ENCODE data around the gene PAK5. TPM values are rescaled to one million over a fixed set of nuclear protein-coding genes. Genes with fewer than 3 reads are reported as not detected.

PAK5 gene
- total RNA-seq, 1 experiment from 2014 or later = not detected

GRCh38 chr20:9535449-9535848 is 303.4 kb downstream of the PAK5 start:
- H3K36me3 ChIP-seq (ENCODE audit: insufficient read depth, low read length) = no peaks in the 10 kb centered on the region
- H4K20me1 ChIP-seq (ENCODE audit: insufficient read depth, low read depth, low read length) = no peaks in the 10 kb centered on the region
- no peaks in the 10 kb centered on the region for H3K9me2 ChIP-seq (replicated peaks; ENCODE audit: insufficient read depth, low read length)
- H2AFZ ChIP-seq (ENCODE audit: low read length) = no peak overlapping the region
- no peaks in the 10 kb centered on the region for H3K4me1 ChIP-seq (ENCODE audit: low read length)
- no peak for DNase-seq
- no peak overlapping the region for H3K4me2 ChIP-seq (ENCODE audit: low read depth, low read length, poor library complexity, severe bottlenecking)
- no peaks in the 10 kb centered on the region for H3K79me2 ChIP-seq (ENCODE audit: low read length)
- H3K27me3 ChIP-seq (ENCODE audit: low read length) = no peaks in the 10 kb centered on the region
- H3K9ac ChIP-seq (ENCODE audit: low read length) = no peak overlapping the region
- H3K4me3 ChIP-seq (ENCODE audit: low read length) = no peak overlapping the region
- no peaks in the 10 kb centered on the region for H3K9me3 ChIP-seq (ENCODE audit: low read length)
- no peak overlapping the region for H3K27ac ChIP-seq (ENCODE audit: low read length)

GRCh38 chr20:9534025-9534424 is 304.9 kb downstream of the PAK5 start:
- Histone ChIP-seq H2AFZ (ENCODE audit: low read length) (no peak overlapping the region), H4K20me1 (ENCODE audit: insufficient read depth, low read depth, low read length) (no peaks in the 10 kb centered on the region)
- no peak for DNase-seq

GRCh38 chr20:9532069-9532838 is 306.6 kb downstream of the PAK5 start:
- Histone ChIP-seq H3K36me3 (ENCODE audit: insufficient read depth, low read length) (no peaks in the 10 kb centered on the region), H3K9me2 (replicated peaks; ENCODE audit: insufficient read depth, low read length) (no peaks in the 10 kb centered on the region), H3K27ac (ENCODE audit: low read length) (no peak overlapping the region), H3K9ac (ENCODE audit: low read length) (no peak overlapping the region), H3K4me3 (ENCODE audit: low read length) (no peak overlapping the region), H3K4me1 (ENCODE audit: low read length) (no peaks in the 10 kb centered on the region), H4K20me1 (ENCODE audit: insufficient read depth, low read depth, low read length) (no peaks in the 10 kb centered on the region), H3K4me2 (ENCODE audit: low read depth, low read length, poor library complexity, severe bottlenecking) (no peak overlapping the region), H3K27me3 (ENCODE audit: low read length) (no peaks in the 10 kb centered on the region), H3K79me2 (ENCODE audit: low read length) (no peaks in the 10 kb centered on the region), H3K9me3 (ENCODE audit: low read length) (no peaks in the 10 kb centered on the region), H2AFZ (ENCODE audit: low read length) (no peak overlapping the region)
- DNase-seq = no peak

More at GRCh38 chr20:9534025-9534424, 304.9 kb downstream of the PAK5 start:
- H3K9me2 ChIP-seq (replicated peaks; ENCODE audit: insufficient read depth, low read length) = no peaks in the 10 kb centered on the region
- H3K27me3 ChIP-seq (ENCODE audit: low read length) = no peaks in the 10 kb centered on the region
- no peak overlapping the region for H3K4me2 ChIP-seq (ENCODE audit: low read depth, low read length, poor library complexity, severe bottlenecking)
- no peak overlapping the region for H3K27ac ChIP-seq (ENCODE audit: low read length)
- no peak overlapping the region for H3K4me3 ChIP-seq (ENCODE audit: low read length)
- H3K79me2 ChIP-seq (ENCODE audit: low read length) = no peaks in the 10 kb centered on the region
- H3K4me1 ChIP-seq (ENCODE audit: low read length) = no peaks in the 10 kb centered on the region
- H3K9me3 ChIP-seq (ENCODE audit: low read length) = no peaks in the 10 kb centered on the region
- H3K9ac ChIP-seq (ENCODE audit: low read length) = no peak overlapping the region
- no peaks in the 10 kb centered on the region for H3K36me3 ChIP-seq (ENCODE audit: insufficient read depth, low read length)

- Histone ChIP-seq H4K20me1 (ENCODE audit: insufficient read depth, low read depth, low read length) (no peaks in the 10 kb centered on the region), H3K9me3 (ENCODE audit: low read length) (no peaks in the 10 kb centered on the region), H3K36me3 (ENCODE audit: insufficient read depth, low read length) (no peaks in the 10 kb centered on the region), H3K27ac (ENCODE audit: low read length) (no peak overlapping the region), H3K9ac (ENCODE audit: low read length) (no peak overlapping the region), H3K27me3 (ENCODE audit: low read length) (no peaks in the 10 kb centered on the region), H3K4me1 (ENCODE audit: low read length) (no peaks in the 10 kb centered on the region), H3K79me2 (ENCODE audit: low read length) (no peaks in the 10 kb centered on the region), H2AFZ (ENCODE audit: low read length) (no peak overlapping the region), H3K4me2 (ENCODE audit: low read depth, low read length, poor library complexity, severe bottlenecking) (no peak overlapping the region), H3K4me3 (ENCODE audit: low read length) (no peak overlapping the region), H3K9me2 (replicated peaks; ENCODE audit: insufficient read depth, low read length) (no peaks in the 10 kb centered on the region)
- no peak for DNase-seq
Observed at GRCh38 chr20:9531581-9531980, 307.3 kb downstream of the PAK5 start.

- no peak overlapping the region for H2AFZ ChIP-seq (ENCODE audit: low read length)
- H3K27me3 ChIP-seq (ENCODE audit: low read length) = no peaks in the 10 kb centered on the region
- H3K9me3 ChIP-seq (ENCODE audit: low read length) = no peaks in the 10 kb centered on the region
- no peaks in the 10 kb centered on the region for H4K20me1 ChIP-seq (ENCODE audit: insufficient read depth, low read depth, low read length)
- no peaks in the 10 kb centered on the region for H3K36me3 ChIP-seq (ENCODE audit: insufficient read depth, low read length)
- DNase-seq = no peak
- H3K4me1 ChIP-seq (ENCODE audit: low read length) = no peaks in the 10 kb centered on the region
- no peaks in the 10 kb centered on the region for H3K9me2 ChIP-seq (replicated peaks; ENCODE audit: insufficient read depth, low read length)
- no peak overlapping the region for H3K4me3 ChIP-seq (ENCODE audit: low read length)
- H3K27ac ChIP-seq (ENCODE audit: low read length) = no peak overlapping the region
- H3K4me2 ChIP-seq (ENCODE audit: low read depth, low read length, poor library complexity, severe bottlenecking) = no peak overlapping the region
- H3K9ac ChIP-seq (ENCODE audit: low read length) = no peak overlapping the region
- no peaks in the 10 kb centered on the region for H3K79me2 ChIP-seq (ENCODE audit: low read length)
Observed at GRCh38 chr20:9523636-9524035, 315.2 kb downstream of the PAK5 start.

- Histone ChIP-seq H4K20me1 (ENCODE audit: insufficient read depth, low read depth, low read length) (no peaks in the 10 kb centered on the region), H3K4me2 (ENCODE audit: low read depth, low read length, poor library complexity, severe bottlenecking) (no peak overlapping the region), H3K27me3 (ENCODE audit: low read length) (no peaks in the 10 kb centered on the region), H3K9ac (ENCODE audit: low read length) (no peak overlapping the region), H3K79me2 (ENCODE audit: low read length) (no peaks in the 10 kb centered on the region), H3K9me3 (ENCODE audit: low read length) (no peaks in the 10 kb centered on the region), H3K9me2 (replicated peaks; ENCODE audit: insufficient read depth, low read length) (no peaks in the 10 kb centered on the region), H3K4me3 (ENCODE audit: low read length) (no peak overlapping the region), H3K36me3 (ENCODE audit: insufficient read depth, low read length) (no peaks in the 10 kb centered on the region), H3K4me1 (ENCODE audit: low read length) (no peaks in the 10 kb centered on the region), H2AFZ (ENCODE audit: low read length) (no peak overlapping the region), H3K27ac (ENCODE audit: low read length) (no peak overlapping the region)
- no peak for DNase-seq
Observed at GRCh38 chr20:9520086-9520485, 318.8 kb downstream of the PAK5 start.

GRCh38 chr20:9518576-9519175 is 320.2 kb downstream of the PAK5 start:
- no peaks in the 10 kb centered on the region for H3K36me3 ChIP-seq (ENCODE audit: insufficient read depth, low read length)

GRCh38 chr20:9517297-9518162 is 321.3 kb downstream of the PAK5 start:
- Histone ChIP-seq H3K4me3 (ENCODE audit: low read length) (no peak overlapping the region), H3K4me2 (ENCODE audit: low read depth, low read length, poor library complexity, severe bottlenecking) (no peak overlapping the region), H3K27me3 (ENCODE audit: low read length) (no peaks in the 10 kb centered on the region), H3K9ac (ENCODE audit: low read length) (no peak overlapping the region), H3K9me2 (replicated peaks; ENCODE audit: insufficient read depth, low read length) (no peaks in the 10 kb centered on the region), H4K20me1 (ENCODE audit: insufficient read depth, low read depth, low read length) (no peaks in the 10 kb centered on the region), H2AFZ (ENCODE audit: low read length) (no peak overlapping the region), H3K27ac (ENCODE audit: low read length) (no peak overlapping the region), H3K4me1 (ENCODE audit: low read length) (no peaks in the 10 kb centered on the region), H3K79me2 (ENCODE audit: low read length) (no peaks in the 10 kb centered on the region), H3K36me3 (ENCODE audit: insufficient read depth, low read length) (no peaks in the 10 kb centered on the region), H3K9me3 (ENCODE audit: low read length) (no peaks in the 10 kb centered on the region)
- no peak for DNase-seq

More at GRCh38 chr20:9518576-9519175, 320.2 kb downstream of the PAK5 start:
- Histone ChIP-seq H3K27ac (ENCODE audit: low read length) (no peak overlapping the region), H4K20me1 (ENCODE audit: insufficient read depth, low read depth, low read length) (no peaks in the 10 kb centered on the region), H3K4me3 (ENCODE audit: low read length) (no peak overlapping the region), H2AFZ (ENCODE audit: low read length) (no peak overlapping the region), H3K9me2 (replicated peaks; ENCODE audit: insufficient read depth, low read length) (no peaks in the 10 kb centered on the region), H3K4me2 (ENCODE audit: low read depth, low read length, poor library complexity, severe bottlenecking) (no peak overlapping the region), H3K9me3 (ENCODE audit: low read length) (no peaks in the 10 kb centered on the region), H3K79me2 (ENCODE audit: low read length) (no peaks in the 10 kb centered on the region), H3K27me3 (ENCODE audit: low read length) (no peaks in the 10 kb centered on the region), H3K9ac (ENCODE audit: low read length) (no peak overlapping the region), H3K4me1 (ENCODE audit: low read length) (no peaks in the 10 kb centered on the region)
- DNase-seq = no peak
